ENCODE results near the gene NEDD4. TPM values are rescaled to one million over a fixed set of nuclear protein-coding genes. Genes with fewer than 3 reads are reported as not detected.
A peak's percentile ranks its signal among the peaks of the same experiment; 100 is the strongest.

NEDD4 gene
- polyA plus RNA-seq, 4 donors = 5.6 to 24.0 (median 8.9) TPM

DNA sequence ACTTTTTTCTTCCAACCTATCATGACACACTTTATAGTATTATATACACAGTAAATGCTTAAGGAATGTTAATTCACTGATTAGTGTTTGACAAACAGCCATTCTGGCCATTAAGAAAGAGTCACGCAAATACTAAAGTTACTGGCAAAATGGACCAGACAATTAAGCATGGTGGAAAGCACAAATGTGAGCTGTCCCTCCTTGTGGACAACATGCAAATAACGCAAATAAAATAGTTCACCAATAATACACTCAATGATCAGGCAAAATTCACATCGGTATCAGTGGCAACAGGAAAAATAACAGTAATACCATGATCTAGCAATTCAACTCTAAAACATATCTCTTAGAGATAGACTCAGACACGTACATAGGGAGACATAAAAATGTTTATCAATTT is 71.7 kb downstream of the NEDD4 start:
- H3K36me3 ChIP-seq (ENCODE audit: control insufficient read depth in 3 of 3, insufficient read depth in 2 of 3, low read depth in 1 of 3, low read length in 3 of 3) = peaks cover 0 to 8% (median 2%) of the 10 kb centered on the region in 3 donors
- H3K27me3 ChIP-seq (ENCODE audit: control insufficient read depth in 3 of 3, insufficient read depth in 3 of 3, low read length in 3 of 3) = no peaks in the 10 kb centered on the region
- H3K4me3 ChIP-seq (ENCODE audit: low read depth in 1 of 3, low read length in 3 of 3) = no peak overlapping the region
- H3K4me1 ChIP-seq (ENCODE audit: control insufficient read depth in 3 of 3, insufficient read depth in 2 of 3, low read depth in 1 of 3, low read length in 2 of 3) = no peaks in the 10 kb centered on the region
- FAIRE-seq = no peak
- 94 to 97% (median 95%) methylated on average over 4 of the region's 4 CpGs for WGBS, 3 donors
- H3K9me3 ChIP-seq (ENCODE audit: control insufficient read depth in 2 of 2, insufficient read depth in 1 of 2, low read depth in 1 of 2, low read length in 1 of 2) = peaks cover 0 to 8% of the 10 kb centered on the region in 2 donors
- no peak overlapping the region for H3K27ac ChIP-seq (ENCODE audit: low read depth in 1 of 3, low read length in 2 of 3)
- no peak for DNase-seq

DNA sequence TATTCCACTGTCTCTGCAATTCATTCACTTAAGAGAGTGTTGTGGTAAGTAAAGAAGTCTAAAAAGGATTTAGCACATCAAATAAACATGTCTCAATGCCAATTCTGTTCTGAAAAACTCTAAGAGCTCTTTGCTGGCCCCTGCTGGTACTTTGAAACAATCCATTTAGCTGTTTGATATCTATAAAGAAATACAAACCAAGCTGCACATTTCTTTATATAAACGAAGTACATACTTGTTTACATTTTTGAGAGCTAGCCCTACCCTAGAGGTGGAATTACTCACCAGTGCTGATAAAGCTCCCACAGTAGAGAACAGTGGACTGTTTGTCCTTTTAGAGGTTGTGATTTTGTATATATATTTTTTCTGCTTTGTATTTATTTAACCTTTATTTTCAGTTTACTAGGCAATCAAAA is 75.5 kb downstream of the NEDD4 start:
- Histone ChIP-seq H3K27ac (ENCODE audit: low read depth in 1 of 3, low read length in 2 of 3) (no peak overlapping the region), H3K9me3 (ENCODE audit: control insufficient read depth in 2 of 2, insufficient read depth in 1 of 2, low read depth in 1 of 2, low read length in 1 of 2) (no peaks in the 10 kb centered on the region), H3K36me3 (ENCODE audit: control insufficient read depth in 3 of 3, insufficient read depth in 2 of 3, low read depth in 1 of 3, low read length in 3 of 3) (peaks cover 0 to 3% (median 2%) of the 10 kb centered on the region in 3 donors), H3K4me3 (ENCODE audit: low read depth in 1 of 3, low read length in 3 of 3) (no peak overlapping the region), H3K4me1 (ENCODE audit: control insufficient read depth in 3 of 3, insufficient read depth in 2 of 3, low read depth in 1 of 3, low read length in 2 of 3) (no peaks in the 10 kb centered on the region), H3K27me3 (ENCODE audit: control insufficient read depth in 3 of 3, insufficient read depth in 3 of 3, low read length in 3 of 3) (no peaks in the 10 kb centered on the region)
- FAIRE-seq = peak; percentile 15
- WGBS, 3 donors = 0% methylated on average over 1 of the region's 1 CpG
- peak; percentile 40 to 58 for DNase-seq

DNA sequence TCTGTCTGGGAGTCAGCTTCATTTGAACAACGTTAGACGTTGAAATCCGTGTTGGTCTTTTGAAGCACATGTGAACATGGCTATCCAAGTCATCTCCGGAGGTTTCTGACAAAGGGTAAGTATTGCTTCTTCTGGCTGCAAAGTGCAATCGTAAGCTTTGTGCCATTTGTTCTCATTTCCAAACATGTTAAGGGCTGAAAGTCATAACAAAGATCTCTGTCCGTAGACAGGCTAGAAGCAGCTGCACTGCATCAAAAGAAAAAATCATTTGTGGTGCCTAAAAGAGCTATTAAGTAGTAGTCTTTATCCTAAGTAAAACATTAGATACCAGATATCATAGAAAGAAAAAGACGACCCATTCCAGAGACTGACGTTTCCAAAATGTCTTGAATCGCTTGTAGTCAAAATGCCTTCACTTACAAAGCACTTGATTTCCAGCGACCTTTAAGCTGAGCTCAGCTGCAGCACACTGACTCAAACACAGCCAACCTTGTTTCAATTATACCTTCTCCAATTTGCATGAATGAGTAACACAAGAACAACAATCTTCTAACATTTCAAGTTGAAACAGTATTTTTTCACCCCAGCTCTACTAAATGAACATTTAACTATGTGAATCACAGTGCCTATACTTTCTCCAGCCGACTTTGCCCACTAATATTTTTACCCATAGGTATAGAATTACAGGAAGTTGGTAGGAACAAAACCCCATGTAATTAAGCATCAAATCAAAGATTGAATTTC is 76.6 kb downstream of the NEDD4 start:
- FAIRE-seq = no peak
- no peaks in the 10 kb centered on the region for H3K27me3 ChIP-seq (ENCODE audit: control insufficient read depth in 3 of 3, insufficient read depth in 3 of 3, low read length in 3 of 3)
- no peak overlapping the region for H3K4me3 ChIP-seq (ENCODE audit: low read depth in 1 of 3, low read length in 3 of 3)
- 64 to 80% (median 77%) methylated on average over 11 of the region's 11 CpGs for WGBS, 3 donors
- peaks cover 0 to 2% (median 0%) of the 10 kb centered on the region in 3 donors for H3K36me3 ChIP-seq (ENCODE audit: control insufficient read depth in 3 of 3, insufficient read depth in 2 of 3, low read depth in 1 of 3, low read length in 3 of 3)
- no peaks in the 10 kb centered on the region for H3K9me3 ChIP-seq (ENCODE audit: control insufficient read depth in 2 of 2, insufficient read depth in 1 of 2, low read depth in 1 of 2, low read length in 1 of 2)
- no peak for DNase-seq
- no peaks in the 10 kb centered on the region for H3K4me1 ChIP-seq (ENCODE audit: control insufficient read depth in 3 of 3, insufficient read depth in 2 of 3, low read depth in 1 of 3, low read length in 2 of 3)
- H3K27ac ChIP-seq (ENCODE audit: low read depth in 1 of 3, low read length in 2 of 3) = no peak overlapping the region

DNA sequence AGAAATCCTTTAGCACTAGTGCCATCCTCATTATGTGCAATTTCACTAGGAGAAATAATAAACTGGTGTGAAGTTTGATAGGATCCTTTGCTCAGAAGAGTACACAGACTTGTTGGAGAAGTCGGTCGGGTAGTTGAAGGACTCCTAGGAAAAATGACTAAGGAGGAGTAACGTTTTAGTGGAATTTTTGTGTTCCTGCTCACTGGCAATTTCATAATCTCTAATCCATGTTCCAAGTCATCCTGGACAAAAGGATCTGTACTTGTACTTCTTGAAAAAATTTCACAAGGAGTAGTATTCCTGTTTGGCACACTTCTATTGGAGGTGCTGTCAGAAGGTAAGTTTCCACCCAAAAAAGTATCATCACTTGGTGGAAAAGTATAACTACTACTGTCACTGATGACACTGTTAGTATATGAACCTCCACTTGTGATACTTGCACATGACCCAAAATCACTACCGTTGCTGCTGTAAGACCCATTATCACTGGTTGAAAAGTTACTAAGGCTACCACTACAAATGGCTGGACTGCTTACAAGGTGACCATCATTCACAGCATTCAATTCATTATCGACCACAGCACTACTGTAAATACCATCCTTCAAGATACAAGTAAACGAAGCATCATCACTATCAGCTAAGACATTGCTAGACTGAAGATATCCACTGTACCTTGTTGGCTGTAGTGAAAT is 77.4 kb downstream of the NEDD4 start:
- no peaks in the 10 kb centered on the region for H3K9me3 ChIP-seq (ENCODE audit: control insufficient read depth in 2 of 2, insufficient read depth in 1 of 2, low read depth in 1 of 2, low read length in 1 of 2)
- FAIRE-seq (no peak), DNase-seq (no peak)
- H3K27ac ChIP-seq (ENCODE audit: low read depth in 1 of 3, low read length in 2 of 3) = no peak overlapping the region
- peaks cover 0 to 2% (median 0%) of the 10 kb centered on the region in 3 donors for H3K36me3 ChIP-seq (ENCODE audit: control insufficient read depth in 3 of 3, insufficient read depth in 2 of 3, low read depth in 1 of 3, low read length in 3 of 3)
- H3K4me1 ChIP-seq (ENCODE audit: control insufficient read depth in 3 of 3, insufficient read depth in 2 of 3, low read depth in 1 of 3, low read length in 2 of 3) = no peaks in the 10 kb centered on the region
- WGBS, 3 donors = 87 to 91% (median 89%) methylated on average over 6 of the region's 6 CpGs
- H3K4me3 ChIP-seq (ENCODE audit: low read depth in 1 of 3, low read length in 3 of 3) = no peak overlapping the region
- H3K27me3 ChIP-seq (ENCODE audit: control insufficient read depth in 3 of 3, insufficient read depth in 3 of 3, low read length in 3 of 3) = no peaks in the 10 kb centered on the region

DNA sequence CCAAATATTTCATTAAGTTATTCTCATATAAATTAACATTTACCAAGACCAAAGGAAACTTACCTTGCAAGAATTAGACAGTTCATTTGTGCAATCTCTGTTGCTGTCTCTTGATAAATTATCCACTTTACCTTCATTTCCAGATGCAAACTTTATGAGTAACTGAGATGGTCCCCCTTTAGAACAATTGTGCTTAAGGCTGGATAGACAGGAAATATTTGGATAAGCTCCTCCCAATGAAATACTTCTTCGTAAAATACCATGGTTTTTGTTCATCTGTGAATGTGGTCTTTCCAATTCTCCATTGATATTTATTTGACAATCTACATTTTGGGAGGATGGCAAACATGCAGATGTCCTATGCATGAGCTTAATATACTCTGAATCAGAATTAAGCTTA is 78.2 kb downstream of the NEDD4 start:
- 84 to 100% (median 97%) methylated on average over 1 of the region's 1 CpG for WGBS, 3 donors
- Histone ChIP-seq H3K9me3 (ENCODE audit: control insufficient read depth in 2 of 2, insufficient read depth in 1 of 2, low read depth in 1 of 2, low read length in 1 of 2) (no peaks in the 10 kb centered on the region), H3K27me3 (ENCODE audit: control insufficient read depth in 3 of 3, insufficient read depth in 3 of 3, low read length in 3 of 3) (no peaks in the 10 kb centered on the region), H3K4me1 (ENCODE audit: control insufficient read depth in 3 of 3, insufficient read depth in 2 of 3, low read depth in 1 of 3, low read length in 2 of 3) (no peaks in the 10 kb centered on the region), H3K27ac (ENCODE audit: low read depth in 1 of 3, low read length in 2 of 3) (no peak overlapping the region), H3K36me3 (ENCODE audit: control insufficient read depth in 3 of 3, insufficient read depth in 2 of 3, low read depth in 1 of 3, low read length in 3 of 3) (peaks cover 0 to 2% (median 0%) of the 10 kb centered on the region in 3 donors), H3K4me3 (ENCODE audit: low read depth in 1 of 3, low read length in 3 of 3) (no peak overlapping the region)
- no peak for FAIRE-seq
- no peak for DNase-seq

DNA sequence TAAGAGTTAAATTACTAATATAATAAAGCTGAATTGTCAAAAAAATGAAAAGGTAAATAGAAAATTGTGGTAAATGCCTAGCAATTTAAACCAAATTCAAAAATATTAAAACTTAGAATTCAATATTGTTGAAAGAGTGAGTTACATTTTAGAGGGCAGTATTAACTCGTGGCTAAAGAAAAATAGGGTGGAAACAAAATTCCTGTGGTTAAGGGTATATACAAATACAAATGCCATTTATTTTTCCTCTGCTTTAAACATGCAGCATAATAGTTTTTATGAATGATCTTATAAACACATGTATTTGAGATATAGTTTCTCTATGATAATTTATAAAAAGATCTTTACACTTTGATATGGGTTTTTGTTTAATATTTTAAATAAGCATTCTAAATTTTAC is 79.0 kb downstream of the NEDD4 start:
- H3K27me3 ChIP-seq (ENCODE audit: control insufficient read depth in 3 of 3, insufficient read depth in 3 of 3, low read length in 3 of 3) = no peaks in the 10 kb centered on the region
- no peak overlapping the region for H3K4me3 ChIP-seq (ENCODE audit: low read depth in 1 of 3, low read length in 3 of 3)
- WGBS, 3 donors = 67 to 76% (median 70%) methylated on average over 1 of the region's 1 CpG
- no peak for FAIRE-seq
- peaks cover 0 to 2% (median 2%) of the 10 kb centered on the region in 3 donors for H3K36me3 ChIP-seq (ENCODE audit: control insufficient read depth in 3 of 3, insufficient read depth in 2 of 3, low read depth in 1 of 3, low read length in 3 of 3)
- H3K27ac ChIP-seq (ENCODE audit: low read depth in 1 of 3, low read length in 2 of 3) = no peak overlapping the region
- no peaks in the 10 kb centered on the region for H3K4me1 ChIP-seq (ENCODE audit: control insufficient read depth in 3 of 3, insufficient read depth in 2 of 3, low read depth in 1 of 3, low read length in 2 of 3)
- no peaks in the 10 kb centered on the region for H3K9me3 ChIP-seq (ENCODE audit: control insufficient read depth in 2 of 2, insufficient read depth in 1 of 2, low read depth in 1 of 2, low read length in 1 of 2)
- no peak for DNase-seq

DNA sequence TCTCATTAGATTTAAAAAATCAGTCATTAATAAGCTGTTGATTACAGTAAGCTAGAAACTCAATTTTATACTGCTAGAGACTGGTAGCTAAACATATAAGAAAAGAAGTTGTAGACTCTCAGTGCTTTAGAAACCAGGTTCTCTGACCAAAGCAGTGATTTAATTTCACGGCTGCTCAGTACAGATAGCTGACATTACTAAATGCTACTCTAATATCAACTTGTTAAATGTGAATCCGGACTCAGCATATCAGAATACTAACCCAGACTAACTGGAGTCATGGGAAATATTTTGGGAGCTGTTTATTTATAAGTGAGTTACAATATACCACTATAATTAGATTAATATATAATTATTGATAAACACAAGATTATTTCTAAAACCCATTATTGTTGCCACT is 80.4 kb downstream of the NEDD4 start:
- Histone ChIP-seq H3K9me3 (ENCODE audit: control insufficient read depth in 2 of 2, insufficient read depth in 1 of 2, low read depth in 1 of 2, low read length in 1 of 2) (no peaks in the 10 kb centered on the region), H3K27me3 (ENCODE audit: control insufficient read depth in 3 of 3, insufficient read depth in 3 of 3, low read length in 3 of 3) (no peaks in the 10 kb centered on the region), H3K36me3 (ENCODE audit: control insufficient read depth in 3 of 3, insufficient read depth in 2 of 3, low read depth in 1 of 3, low read length in 3 of 3) (peaks cover 0 to 3% (median 0%) of the 10 kb centered on the region in 3 donors), H3K4me3 (ENCODE audit: low read depth in 1 of 3, low read length in 3 of 3) (no peak overlapping the region), H3K4me1 (ENCODE audit: control insufficient read depth in 3 of 3, insufficient read depth in 2 of 3, low read depth in 1 of 3, low read length in 2 of 3) (no peaks in the 10 kb centered on the region), H3K27ac (ENCODE audit: low read depth in 1 of 3, low read length in 2 of 3) (no peak overlapping the region)
- WGBS, 3 donors = 90 to 95% (median 93%) methylated on average over 2 of the region's 2 CpGs
- no peak for DNase-seq
- FAIRE-seq = no peak

DNA sequence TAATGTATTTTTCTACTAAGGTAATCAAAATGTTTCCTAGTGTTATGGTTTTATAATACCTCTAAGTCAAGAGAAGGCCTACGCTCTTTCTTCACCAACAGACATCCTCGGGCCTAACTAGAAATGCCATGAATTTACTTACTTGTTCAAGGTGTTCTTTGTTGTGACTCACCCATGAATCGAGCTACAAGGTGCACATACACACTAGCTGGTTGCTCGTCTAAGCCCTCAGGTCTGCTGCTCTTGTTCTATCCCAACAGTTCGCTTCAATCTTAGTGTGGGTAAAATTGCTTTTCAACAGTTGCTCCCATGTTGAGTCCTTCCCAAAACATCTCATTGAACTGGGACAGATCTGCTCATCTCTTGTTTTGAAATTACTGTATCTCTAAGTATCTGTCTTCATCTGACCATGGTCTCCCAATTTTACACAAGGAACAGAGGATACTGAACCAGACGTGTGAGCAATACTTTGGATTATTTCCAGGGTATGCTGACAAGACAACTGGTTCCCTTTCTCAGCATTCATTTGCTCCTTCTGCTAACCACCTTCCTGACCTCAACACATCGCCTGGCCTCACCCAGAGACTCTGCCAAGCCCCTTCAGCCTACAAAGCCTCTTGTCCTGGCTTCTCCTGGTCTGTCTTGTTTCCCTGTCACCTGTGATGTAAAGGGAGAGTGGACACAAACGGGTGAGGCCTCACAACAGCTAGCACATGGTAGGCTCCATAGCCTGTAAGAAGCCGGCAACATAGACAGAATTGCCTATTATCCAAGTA is 84.2 kb downstream of the NEDD4 start:
- Histone ChIP-seq H3K36me3 (ENCODE audit: control insufficient read depth in 3 of 3, insufficient read depth in 2 of 3, low read depth in 1 of 3, low read length in 3 of 3) (peaks cover 0 to 5% (median 0%) of the 10 kb centered on the region in 3 donors), H3K4me3 (ENCODE audit: low read depth in 1 of 3, low read length in 3 of 3) (no peak overlapping the region), H3K4me1 (ENCODE audit: control insufficient read depth in 3 of 3, insufficient read depth in 2 of 3, low read depth in 1 of 3, low read length in 2 of 3) (no peaks in the 10 kb centered on the region), H3K27ac (ENCODE audit: low read depth in 1 of 3, low read length in 2 of 3) (no peak overlapping the region), H3K9me3 (ENCODE audit: control insufficient read depth in 2 of 2, insufficient read depth in 1 of 2, low read depth in 1 of 2, low read length in 1 of 2) (no peaks in the 10 kb centered on the region), H3K27me3 (ENCODE audit: control insufficient read depth in 3 of 3, insufficient read depth in 3 of 3, low read length in 3 of 3) (no peaks in the 10 kb centered on the region)
- DNase-seq (no peak), FAIRE-seq (no peak)
- WGBS, 3 donors = 90 to 92% (median 90%) methylated on average over 9 of the region's 9 CpGs
